ENCODE measurements around the gene VSTM5.
A peak's percentile ranks its signal among the peaks of the same experiment; 100 is the strongest.
"Not testable (repeated sequence)": the region's sequence is repeated elsewhere in the genome, so short reads cannot be mapped to it uniquely, and the experiment has no call there.

VSTM5 gene, protein sequence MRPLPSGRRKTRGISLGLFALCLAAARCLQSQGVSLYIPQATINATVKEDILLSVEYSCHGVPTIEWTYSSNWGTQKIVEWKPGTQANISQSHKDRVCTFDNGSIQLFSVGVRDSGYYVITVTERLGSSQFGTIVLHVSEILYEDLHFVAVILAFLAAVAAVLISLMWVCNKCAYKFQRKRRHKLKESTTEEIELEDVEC

DNA sequence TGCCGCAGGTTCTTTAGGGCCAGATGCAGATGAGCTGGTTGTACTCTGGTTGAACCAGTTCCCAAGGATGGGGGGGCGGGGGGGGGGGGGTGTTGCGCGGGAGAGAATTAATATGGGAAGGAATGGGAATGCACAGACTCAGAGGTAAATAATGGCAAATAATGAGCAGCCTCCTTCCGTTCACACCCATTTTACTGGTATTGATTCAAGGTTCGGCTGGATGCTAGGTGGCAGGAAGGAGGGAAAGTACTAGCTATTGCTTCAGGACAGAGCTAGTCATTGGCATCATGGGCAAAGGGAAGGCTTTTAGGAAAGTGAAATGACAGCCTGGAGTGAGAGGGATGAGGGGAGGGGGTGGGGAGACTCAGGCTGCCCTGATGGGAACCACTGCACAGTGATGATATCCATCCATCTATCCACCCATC lies at the start of gene VSTM5:
TSS of gene VSTM5 (minus strand) at position 25 of the 425 bp plus-strand sequence. CDS start 116 bp downstream, outside the sequence.
- TF ChIP-seq GATA1 (IDR thresholded peaks at IDR 0.05; ENCODE audit: low read depth, low read length) (no peak), POLR2A (IDR thresholded peaks at IDR 0.05; ENCODE audit: low read length) (no peak)
- DNase-seq: no peak

DNA sequence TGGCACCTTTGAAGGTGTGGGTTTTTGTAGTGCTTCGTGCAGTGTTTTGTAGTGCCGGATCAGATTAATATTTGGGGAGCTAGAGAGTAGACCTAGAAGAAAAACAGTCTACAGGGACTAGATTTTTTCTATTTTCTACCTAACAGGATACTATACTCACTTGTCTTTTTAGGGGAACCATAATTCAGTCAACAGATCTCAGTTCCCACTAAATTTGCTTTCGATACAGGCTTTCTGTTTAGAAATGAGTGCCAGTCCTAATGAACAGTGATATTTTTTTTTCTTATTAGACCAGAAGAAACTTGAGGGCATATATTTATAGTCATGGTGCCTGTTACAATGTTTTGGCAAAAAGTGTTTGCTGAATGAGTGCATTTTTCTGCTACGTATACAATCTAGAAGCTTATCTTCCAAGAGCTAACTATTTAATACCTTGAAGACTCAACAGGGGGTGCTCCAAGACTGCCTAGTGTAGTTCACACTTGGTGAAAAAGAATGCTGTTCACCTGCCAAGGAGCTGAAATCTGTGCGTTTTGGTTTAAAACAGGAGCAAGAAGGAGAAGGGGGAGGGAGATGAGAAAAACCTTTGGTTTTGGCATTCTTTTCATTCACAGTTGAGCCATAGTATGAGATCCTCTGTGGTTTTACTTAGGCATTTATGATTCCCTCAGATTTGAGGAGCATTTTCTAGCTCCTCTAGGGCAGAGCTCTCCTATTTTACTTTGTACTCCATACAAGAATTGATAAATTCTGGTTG lies 44.9 kb upstream of the VSTM5 start:
- TF ChIP-seq POLR2A (IDR thresholded peaks at IDR 0.05; ENCODE audit: low read length): no peak
- no peak for TF ChIP-seq GATA1 (IDR thresholded peaks at IDR 0.05; ENCODE audit: low read depth, low read length)
- peak; percentile 55 to 67 for DNase-seq

DNA sequence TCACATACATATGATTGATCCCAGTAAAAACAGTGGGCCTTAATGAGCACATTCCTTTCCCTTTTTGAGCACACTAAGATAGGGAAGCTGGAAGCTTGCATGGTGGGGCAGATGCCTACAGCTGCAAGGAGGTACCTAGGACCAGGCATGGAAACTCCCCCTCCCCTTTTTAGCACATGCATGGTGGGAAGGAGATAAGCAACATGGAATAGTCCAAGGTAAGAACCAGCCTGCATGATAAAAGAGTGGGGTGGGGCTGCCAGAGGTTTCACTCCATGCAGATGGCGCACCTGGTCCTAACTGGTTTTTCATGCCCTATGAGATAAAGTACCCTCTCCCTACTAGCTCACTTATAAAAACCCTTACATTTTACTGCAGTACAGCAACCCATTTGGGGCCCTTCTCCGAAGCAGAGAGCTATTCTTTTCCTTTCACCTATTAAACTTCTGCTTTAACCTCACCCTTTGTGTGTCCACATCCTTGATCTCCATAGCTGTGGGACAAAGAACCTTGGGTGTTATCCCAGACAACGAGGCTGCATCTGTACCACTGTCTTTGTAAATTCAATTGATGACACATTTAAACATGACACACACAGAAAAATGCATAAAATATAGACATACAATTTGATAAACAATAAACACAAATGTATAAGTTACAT lies 40.1 kb upstream of the VSTM5 start:
- TF ChIP-seq POLR2A (IDR thresholded peaks at IDR 0.05; ENCODE audit: low read length) (no peak), GATA1 (IDR thresholded peaks at IDR 0.05; ENCODE audit: low read depth, low read length) (no peak)
- no peak for DNase-seq

- TF ChIP-seq POLR2A (IDR thresholded peaks at IDR 0.05; ENCODE audit: low read length) (no peak), GATA1 (IDR thresholded peaks at IDR 0.05; ENCODE audit: low read depth, low read length) (no peak)
- no peak for DNase-seq
Measured at GRCh38 chr11:93887111-93887510, 36.7 kb upstream of the VSTM5 start.

- DNase-seq: not testable (repeated sequence)
Measured at GRCh38 chr11:93879114-93879513, 28.7 kb upstream of the VSTM5 start.

DNA sequence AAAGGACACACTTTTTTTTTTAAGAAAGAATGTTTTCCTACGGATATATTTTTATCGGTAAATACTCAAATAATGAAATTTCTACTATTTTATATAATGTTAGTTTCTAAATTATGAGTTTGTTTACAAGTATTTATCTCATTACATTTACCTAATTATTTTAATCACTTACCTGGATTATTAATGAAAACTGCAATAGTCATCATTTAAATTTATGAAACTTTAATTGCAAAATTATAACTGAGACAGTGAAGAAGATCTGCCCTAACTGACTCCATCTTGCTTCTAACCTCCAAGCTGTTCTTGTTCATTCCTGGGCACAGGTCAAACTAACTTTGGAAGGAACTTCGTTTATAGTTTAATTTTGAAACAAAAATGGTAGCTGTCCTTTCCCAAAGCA lies 25.2 kb upstream of the VSTM5 start:
- TF ChIP-seq GATA1 (IDR thresholded peaks at IDR 0.05; ENCODE audit: low read depth, low read length) (no peak), POLR2A (IDR thresholded peaks at IDR 0.05; ENCODE audit: low read length) (no peak)
- DNase-seq: no peak

DNA sequence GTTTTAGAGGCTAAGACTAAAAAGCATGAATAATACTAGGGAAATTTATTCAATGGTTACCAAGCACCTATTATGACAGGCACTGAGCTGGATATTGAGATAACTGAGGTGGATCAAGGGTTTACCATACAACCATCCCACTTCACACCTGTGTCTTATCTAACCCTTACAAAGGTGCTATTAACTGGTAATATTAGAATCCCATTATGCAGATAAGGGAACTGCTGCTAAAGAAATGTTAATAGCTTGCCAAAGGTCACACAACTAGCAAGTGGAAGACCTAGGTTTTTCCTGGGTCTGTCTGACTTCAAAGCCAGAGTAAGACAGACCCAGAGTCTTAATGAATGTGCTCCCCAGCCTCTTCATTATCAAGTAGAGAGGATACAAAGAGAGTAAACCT lies 21.1 kb upstream of the VSTM5 start:
- DNase-seq: no peak
- TF ChIP-seq POLR2A (IDR thresholded peaks at IDR 0.05; ENCODE audit: low read length): no peak
- no peak for TF ChIP-seq GATA1 (IDR thresholded peaks at IDR 0.05; ENCODE audit: low read depth, low read length)

DNA sequence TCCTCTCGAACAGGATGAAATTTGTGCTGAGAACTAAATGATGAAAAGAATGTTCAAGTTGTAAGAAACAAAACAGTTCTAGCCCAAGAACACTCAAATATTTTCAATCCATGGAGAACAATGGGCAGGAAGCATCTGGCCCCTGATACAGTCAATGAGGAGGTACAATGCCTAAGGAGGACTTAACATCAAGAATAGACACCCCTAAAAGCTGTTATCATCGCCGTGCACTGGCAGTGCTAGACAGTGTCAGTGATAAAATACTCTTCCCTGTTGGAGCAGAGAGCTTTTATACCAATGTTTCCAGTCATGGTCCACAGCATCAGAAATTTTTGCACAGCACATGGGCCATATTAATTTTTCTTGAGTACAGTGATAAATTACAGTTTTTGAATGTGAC lies 20.2 kb upstream of the VSTM5 start:
- no peak for DNase-seq
- no peak for TF ChIP-seq POLR2A (IDR thresholded peaks at IDR 0.05; ENCODE audit: low read length)
- TF ChIP-seq GATA1 (IDR thresholded peaks at IDR 0.05; ENCODE audit: low read depth, low read length): no peak

- DNase-seq: no peak
- TF ChIP-seq GATA1 (IDR thresholded peaks at IDR 0.05; ENCODE audit: low read depth, low read length) (no peak), POLR2A (IDR thresholded peaks at IDR 0.05; ENCODE audit: low read length) (no peak)
Measured at GRCh38 chr11:93869830-93870229, 19.4 kb upstream of the VSTM5 start.

DNA sequence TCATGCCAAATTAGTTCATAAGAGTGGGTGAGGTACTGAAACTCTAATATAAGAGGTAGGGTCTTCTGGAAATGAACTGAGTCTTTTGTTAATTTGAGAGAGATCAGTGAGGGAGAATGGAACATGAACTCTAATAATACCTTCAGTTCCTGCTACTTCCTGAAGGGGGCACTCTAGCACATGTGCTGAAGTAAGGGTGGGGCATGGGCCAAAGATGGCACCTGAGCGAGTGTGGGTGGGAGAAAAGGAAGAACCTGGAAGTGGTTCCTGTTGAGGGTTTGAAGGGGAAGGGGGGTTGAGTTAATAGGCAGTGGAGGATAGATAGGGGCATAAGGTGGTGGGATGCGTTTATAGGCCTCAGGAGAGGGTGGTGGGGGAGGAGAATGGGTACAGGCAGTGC lies 18.0 kb upstream of the VSTM5 start:
- peak; percentile 24 to 47 for DNase-seq

DNA sequence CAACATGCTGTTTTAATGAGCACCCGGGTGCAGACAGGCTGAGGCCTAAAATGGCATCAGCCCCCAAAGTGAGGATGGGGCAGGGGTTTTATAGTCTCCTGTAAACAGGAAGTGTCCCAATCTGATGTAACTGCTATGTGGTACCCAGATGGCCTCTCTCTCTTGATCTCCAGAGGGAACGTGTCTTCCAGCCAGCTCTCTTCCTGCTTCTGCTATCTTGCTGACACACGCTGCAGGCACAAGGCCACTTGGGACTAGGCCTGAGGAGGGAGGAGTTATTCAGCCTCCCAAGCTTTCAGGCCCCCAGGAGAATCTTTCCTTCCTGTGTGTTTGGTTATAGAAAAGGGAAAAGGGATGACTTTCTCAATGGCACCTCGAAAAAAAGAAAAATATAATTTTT lies 11.4 kb upstream of the VSTM5 start:
- TF ChIP-seq POLR2A (IDR thresholded peaks at IDR 0.05; ENCODE audit: low read length): no peak
- no peak for DNase-seq

- no peak for TF ChIP-seq POLR2A (IDR thresholded peaks at IDR 0.05; ENCODE audit: low read length)
- no peak for TF ChIP-seq GATA1 (IDR thresholded peaks at IDR 0.05; ENCODE audit: low read depth, low read length)
- DNase-seq: no peak
Measured at GRCh38 chr11:93858121-93858775, 7.8 kb upstream of the VSTM5 start.

GRCh38 chr11:93857413-93858120 lies 7.1 kb upstream of the VSTM5 start:
- TF ChIP-seq POLR2A (IDR thresholded peaks at IDR 0.05; ENCODE audit: low read length) (no peak), GATA1 (IDR thresholded peaks at IDR 0.05; ENCODE audit: low read depth, low read length) (no peak)

DNA sequence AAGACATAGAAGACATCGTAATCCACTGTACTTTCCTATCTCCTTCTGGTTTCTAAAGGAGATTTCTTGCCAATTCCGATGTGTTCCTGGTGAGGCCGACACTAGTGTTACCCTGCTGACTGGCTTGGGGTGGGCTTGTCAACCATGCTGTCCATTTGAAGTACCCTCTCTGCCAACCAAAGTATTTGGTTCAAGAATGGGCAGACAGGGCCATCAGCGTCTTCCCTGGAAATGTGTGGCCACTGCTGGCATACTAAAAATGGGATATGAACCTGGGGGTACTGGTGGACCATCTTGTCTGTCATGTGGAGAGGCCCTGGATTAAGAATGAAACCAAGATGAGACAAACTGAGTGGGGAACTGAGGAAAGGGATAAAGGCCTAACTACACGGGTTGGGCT lies 1.8 kb upstream of the VSTM5 start:
- TF ChIP-seq POLR2A (IDR thresholded peaks at IDR 0.05; ENCODE audit: low read length) (no peak), GATA1 (IDR thresholded peaks at IDR 0.05; ENCODE audit: low read depth, low read length) (no peak)

More at GRCh38 chr11:93857413-93858120, 7.1 kb upstream of the VSTM5 start:
- DNase-seq: no peak

More for the DNA sequence above, 1.8 kb upstream of the VSTM5 start:
- no peak for DNase-seq

All from erythroblast (primary cell).